SK-N-MC (cell line): ENCODE data around the gene FCN2.

Source experiments
- EZH2 ChIP-seq: fragments of 200-600 bp; sonication (generic); IDR thresholded peaks from one replicate; pipeline ENCODE4 v1.6.1; 2017; ENCODE audit warnings: antibody characterized with exemption
- FOXP2 ChIP-seq: optimal IDR thresholded peaks from 2 replicates; pipeline ENCODE3; 2011; ENCODE audit warnings: mild to moderate bottlenecking, moderate library complexity; ENCODE audit not compliant: insufficient read depth; ENCODE audit errors: extremely low read length, control extremely low read depth
- POLR2AphosphoS5 ChIP-seq: IDR thresholded peaks from 2 replicates; pipeline ENCODE4 v1.6.1; 2012; ENCODE audit warnings: mild to moderate bottlenecking, low read depth, low read length, borderline replicate concordance

GRCh38 chr9:134858051-134858841 lies 22.4 kb upstream of the FCN2 start:
- TF ChIP-seq POLR2AphosphoS5, result no peak
- no peak for TF ChIP-seq EZH2
- no peak for TF ChIP-seq FOXP2
